Stomach (tissue), 9 donors: ENCODE data around the gene TOX2. TPM values are rescaled to one million over a fixed set of nuclear protein-coding genes. Genes with fewer than 3 reads are reported as not detected.
A peak's percentile ranks its signal among the peaks of the same experiment; 100 is the strongest.
"Not testable (repeated sequence)": the region's sequence is repeated elsewhere in the genome, so short reads cannot be mapped to it uniquely, and the experiment has no call there.

Experiments
- DNase-seq, 2 donors: peaks; one replicate each; pipeline versions ENCODE4 v3.0.0 to v3.0.0-alpha.2; 2013 to 2019
- H3K27ac ChIP-seq, 5 donors: fragments of 200-600 bp in 4 of 5; sonication (generic) in 4 of 5; one replicate each; pipeline ENCODE4 v1.5.1; 2013 to 2019; ENCODE audit warnings: mild to moderate bottlenecking in 1 of 5, moderate library complexity in 1 of 5
- H3K27me3 ChIP-seq, 3 donors: fragments of 200-600 bp; sonication (generic); one replicate each; pipeline ENCODE4 v1.5.1; 2017 to 2019; ENCODE audit warnings: mixed run types in 1 of 3
- H3K36me3 ChIP-seq, 4 donors: fragments of 200-600 bp; sonication (generic); 1 replicate in 3 of 4; 2 replicates in 1 of 4; pipeline ENCODE4 v1.5.1; 2016 to 2019
- H3K4me1 ChIP-seq, 4 donors: fragments of 200-600 bp; sonication (generic); one replicate each; pipeline ENCODE4 v1.5.1; 2016 to 2019
- H3K4me3 ChIP-seq, 4 donors: fragments of 200-600 bp; sonication (generic) in 3 of 4; one replicate each; pipeline ENCODE4 v1.5.1; 2016 to 2019; ENCODE audit warnings: mild to moderate bottlenecking in 1 of 4
- H3K9me3 ChIP-seq, 4 donors: fragments of 200-600 bp; sonication (generic); one replicate each; pipeline ENCODE4 v1.5.1; 2016 to 2019
- CTCF ChIP-seq, 7 experiments: fragments of 450-650 bp in 4 of 7; fragments of 200-600 bp in 3 of 7; sonication (generic) in 3 of 7; IDR thresholded peaks; one replicate each; pipeline ENCODE4 v1.5.1; 2016 to 2019; ENCODE audit warnings: antibody characterized with exemption in 7 of 7, control low read depth in 2 of 7, mild to moderate bottlenecking in 1 of 7
- EP300 ChIP-seq: sonication (generic); formaldehyde crosslinking; IDR thresholded peaks from one replicate; pipeline ENCODE4 v1.6.1; 2017; ENCODE audit warnings: antibody characterized with exemption
- POLR2A ChIP-seq, 4 donors: fragments of 450-650 bp; IDR thresholded peaks; one replicate each; pipeline ENCODE4 v1.6.1; 2016; ENCODE audit warnings: antibody characterized with exemption in 4 of 4, control low read depth in 2 of 4, mild to moderate bottlenecking in 1 of 4, moderate library complexity in 1 of 4
- POLR2AphosphoS5 ChIP-seq, 3 donors: sonication (generic); formaldehyde crosslinking; IDR thresholded peaks; one replicate each; pipeline ENCODE4 v1.6.1; 2016; ENCODE audit warnings: antibody characterized with exemption in 3 of 3
- WGBS, 5 donors: extraction: QIAGEN DNeasy Blood & Tissue Kit in 3 of 5; methylation state at CpG; one replicate each; pipeline versions ENCODE4 v1.1.5 to v1.1.7; 2013 to 2018; 5-methylcytosine and 5-hydroxymethylcytosine counted together
- intact Hi-C: fragments of 100-400 bp; cut with DNase I; formaldehyde crosslinking; loops from one replicate; pipeline ENCODE4 v1.15.1; 2023; ENCODE audit warnings: low total_unique reads
- polyA plus RNA-seq, 3 donors: library from polyadenylated mRNA; stranded (reverse); fragments of 200-250 nt; gene quantifications; one replicate each; pipeline ENCODE4 v1.2.3, GENCODE V29; 2013
- total RNA-seq, 5 donors: library from RNA; depleted of rRNA; stranded (reverse); fragments of >200 nt; gene quantifications; one replicate each; pipeline versions ENCODE4 v1.1.0 to v1.2.3, GENCODE V29; 2014 to 2016
- donor health status: healthy with polysubstance abuse.
- donor health status: Bipolar disorder and iron deficiency.
- donor health status: healthy.

The TOX2 gene
- total and polyA plus RNA-seq, 8 donors: 0.87 to 20.2 (median 7.0) TPM; not detected in 1

GRCh38 chr20:44041001-44041400 is 126.3 kb downstream of the TOX2 start:
- Histone ChIP-seq H3K27me3 (peaks cover 0 to 40% (median 0%) of the 10 kb centered on the region in 3 donors), H3K9me3 (no peaks in the 10 kb centered on the region), H3K4me3 (no peak overlapping the region), H3K4me1 (no peaks in the 10 kb centered on the region), H3K36me3 (no peaks in the 10 kb centered on the region), H3K27ac (no peak overlapping the region)
- TF ChIP-seq POLR2A (IDR thresholded peaks at IDR 0.05) (no peak), CTCF (IDR thresholded peaks at IDR 0.05) (no peak), POLR2AphosphoS5 (IDR thresholded peaks at IDR 0.05) (no peak), EP300 (no peak)
- DNase-seq: peak in 1 of 2 donors; percentile 11
- intact Hi-C loops: no loop called here
- WGBS, 5 donors: 79 to 82% (median 81%) methylated on average over 8 of the region's 8 CpGs

GRCh38 chr20:44044712-44045111 is 130.1 kb downstream of the TOX2 start:
- H3K9me3 ChIP-seq, H3K27ac ChIP-seq, H3K4me3 ChIP-seq, intact Hi-C loops, H3K36me3 ChIP-seq, H3K4me1 ChIP-seq: not testable (repeated sequence)
- WGBS, 5 donors: 80 to 93% (median 86%) methylated on average over 5 of the region's 5 CpGs
- H3K27me3 ChIP-seq: peaks cover 0 to 15% (median 0%) of the 10 kb centered on the region in 3 donors
- DNase-seq: peak in 1 of 2 donors; percentile 0

DNA sequence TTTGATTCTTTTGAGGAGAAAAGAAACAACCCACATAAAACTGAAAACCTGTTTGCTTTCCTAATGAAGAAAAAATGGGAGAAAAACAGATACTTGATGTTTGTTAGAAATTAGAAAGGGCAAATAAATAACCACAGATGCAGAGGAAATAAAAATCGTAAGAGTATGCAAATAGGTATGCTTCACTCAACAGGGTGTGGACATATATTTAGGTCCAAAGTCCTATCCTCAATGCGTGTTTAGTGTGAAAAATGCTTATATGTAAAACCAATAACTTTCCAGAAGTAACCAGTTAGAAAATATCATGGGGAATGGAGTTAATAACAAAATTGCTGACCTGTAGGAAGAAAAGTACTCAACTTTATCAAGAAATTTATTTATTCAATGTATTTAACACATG is 135.7 kb downstream of the TOX2 start:
- TF ChIP-seq CTCF (IDR thresholded peaks at IDR 0.05) (no peak), POLR2A (IDR thresholded peaks at IDR 0.05) (no peak), EP300 (no peak), POLR2AphosphoS5 (IDR thresholded peaks at IDR 0.05) (no peak)
- H3K9me3 ChIP-seq: no peaks in the 10 kb centered on the region
- H3K4me1 ChIP-seq: no peaks in the 10 kb centered on the region
- DNase-seq: no peak
- intact Hi-C loops: no loop called here
- WGBS, 5 donors: 25 to 55% (median 42%) methylated on average over 2 of the region's 2 CpGs
- no peaks in the 10 kb centered on the region for H3K27me3 ChIP-seq
- no peak overlapping the region for H3K27ac ChIP-seq
- H3K36me3 ChIP-seq: peaks cover 0 to 19% (median 7%) of the 10 kb centered on the region in 4 donors
- H3K4me3 ChIP-seq: no peak overlapping the region

DNA sequence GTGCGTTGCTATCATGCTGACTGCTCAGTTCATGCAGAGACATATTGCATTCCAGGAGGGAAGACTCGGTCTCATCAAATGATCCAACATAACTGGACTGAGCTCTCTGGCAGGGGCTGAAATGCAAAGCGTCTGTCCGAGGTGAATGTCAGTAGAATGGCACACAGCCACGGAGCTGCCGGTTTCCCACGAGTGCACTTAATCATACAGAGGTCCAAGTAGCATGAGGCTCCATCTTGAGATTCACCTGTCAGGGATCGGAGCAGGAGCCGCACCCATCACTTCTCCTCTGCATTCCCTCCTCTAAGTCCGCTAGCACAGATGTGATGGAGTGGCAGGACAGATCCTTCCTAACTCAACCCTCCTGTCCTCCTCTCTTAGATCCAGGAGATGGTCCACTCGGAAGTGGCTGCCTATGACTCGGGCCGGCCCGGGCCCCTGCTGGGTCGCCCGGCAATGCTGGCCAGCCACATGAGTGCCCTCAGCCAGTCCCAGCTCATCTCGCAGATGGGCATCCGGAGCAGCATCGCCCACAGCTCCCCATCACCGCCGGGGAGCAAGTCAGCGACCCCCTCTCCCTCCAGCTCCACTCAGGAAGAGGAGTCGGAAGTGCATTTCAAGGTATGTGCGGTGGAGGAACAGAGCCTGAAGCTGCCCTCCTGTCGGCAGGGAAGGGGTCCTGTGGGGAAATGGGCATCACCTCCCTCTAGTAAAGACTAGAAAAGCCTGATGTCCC is 136.4 kb downstream of the TOX2 start:
- Histone ChIP-seq H3K4me1 (no peaks in the 10 kb centered on the region), H3K27me3 (no peaks in the 10 kb centered on the region), H3K9me3 (no peaks in the 10 kb centered on the region), H3K4me3 (no peak overlapping the region), H3K27ac (no peak overlapping the region), H3K36me3 (peaks cover 0 to 24% (median 7%) of the 10 kb centered on the region in 4 donors)
- TF ChIP-seq POLR2A (IDR thresholded peaks at IDR 0.05) (no peak), POLR2AphosphoS5 (IDR thresholded peaks at IDR 0.05) (no peak), CTCF (IDR thresholded peaks at IDR 0.05) (no peak), EP300 (no peak)
- intact Hi-C loops: no loop called here
- 89 to 92% (median 91%) methylated on average over 16 to 25 of the region's 25 CpGs for WGBS, 5 donors
- peak in 1 of 2 donors; percentile 24 for DNase-seq

DNA sequence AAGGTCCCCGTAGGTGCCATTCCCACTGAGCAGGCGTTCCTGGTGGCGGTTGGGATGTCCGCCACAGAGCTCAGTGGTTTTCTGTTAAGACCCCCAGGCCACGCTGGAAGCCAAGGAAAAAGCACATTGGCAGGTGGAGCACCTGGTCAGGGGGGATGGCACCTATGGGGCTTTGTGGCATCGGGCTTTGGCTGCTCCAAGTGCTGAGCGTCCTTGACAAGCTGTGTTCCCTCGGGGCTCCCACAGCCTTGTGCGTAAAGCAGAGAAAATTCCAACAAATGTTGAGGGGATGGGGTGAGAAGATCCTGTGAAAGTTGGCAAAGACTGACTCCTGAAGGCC is 137.0 kb downstream of the TOX2 start:
- peak in 1 of 2 donors; percentile 7 for DNase-seq
- intact Hi-C loops: no loop called here

More for the DNA sequence above, 137.0 kb downstream of the TOX2 start:
- Histone ChIP-seq H3K27me3 (no peaks in the 10 kb centered on the region), H3K36me3 (peaks cover 0 to 28% (median 7%) of the 10 kb centered on the region in 4 donors), H3K4me1 (no peaks in the 10 kb centered on the region), H3K27ac (no peak overlapping the region), H3K4me3 (no peak overlapping the region), H3K9me3 (no peaks in the 10 kb centered on the region)
- WGBS, 5 donors: 90 to 93% (median 92%) methylated on average over 9 of the region's 9 CpGs
- TF ChIP-seq CTCF (IDR thresholded peaks at IDR 0.05) (no peak), POLR2A (IDR thresholded peaks at IDR 0.05) (no peak), EP300 (no peak), POLR2AphosphoS5 (IDR thresholded peaks at IDR 0.05) (no peak)
